ENCODE data around the gene SYTL3.
"Not testable (repeated sequence)": the region's sequence is repeated elsewhere in the genome, so short reads cannot be mapped to it uniquely, and the experiment has no call there.

SYTL3 gene

DNA sequence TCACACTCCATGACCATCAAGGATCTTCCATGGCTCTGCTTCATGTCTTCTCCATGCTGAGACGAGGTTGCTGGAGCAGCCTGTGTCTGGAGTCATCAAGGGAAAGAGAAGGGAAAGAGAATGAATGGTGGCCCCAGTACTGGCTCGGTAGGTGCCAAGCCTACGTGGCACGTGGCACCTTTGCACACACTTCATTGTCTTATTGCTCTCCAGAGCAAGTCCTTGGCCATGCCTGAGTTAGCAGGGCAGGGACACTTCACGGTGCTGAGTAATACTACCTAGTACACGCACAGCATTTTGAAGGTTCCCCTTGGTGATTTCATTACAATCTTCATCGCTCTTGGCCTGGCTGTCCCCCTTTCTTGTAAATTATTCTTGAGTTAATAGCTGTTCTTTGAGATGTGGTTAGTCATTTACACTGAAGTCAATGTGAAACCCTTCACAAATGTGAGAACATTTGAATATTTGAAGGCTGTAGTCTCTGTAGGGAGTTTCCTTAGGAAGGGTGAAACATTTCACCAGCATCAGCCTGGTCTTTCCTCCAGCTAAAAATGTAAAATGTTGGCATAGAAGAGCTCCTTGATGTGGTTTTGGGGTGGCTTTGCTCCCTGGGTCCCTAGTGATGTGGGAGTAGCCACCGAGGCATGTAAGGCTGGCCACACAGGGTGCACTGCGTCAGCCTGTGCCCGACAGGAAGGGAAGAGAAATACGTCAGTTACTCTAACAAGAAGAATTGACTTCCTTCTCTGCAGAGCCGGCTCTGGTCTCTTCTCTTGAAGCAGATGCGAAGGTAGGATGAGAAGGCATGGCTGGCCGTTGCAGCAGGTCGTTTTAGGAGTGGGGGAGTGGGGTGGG is at the start of gene SYTL3:
SYTL3 (plus strand) TSS at position 766 of the 855 bp plus-strand sequence. CDS start 13,215 bp downstream, outside the sequence.
- peak; percentile 74 to 91 for DNase-seq

GRCh38 chr6:158603261-158604047 is 46.4 kb upstream of the SYTL3 start:
- no peak for DNase-seq

DNA sequence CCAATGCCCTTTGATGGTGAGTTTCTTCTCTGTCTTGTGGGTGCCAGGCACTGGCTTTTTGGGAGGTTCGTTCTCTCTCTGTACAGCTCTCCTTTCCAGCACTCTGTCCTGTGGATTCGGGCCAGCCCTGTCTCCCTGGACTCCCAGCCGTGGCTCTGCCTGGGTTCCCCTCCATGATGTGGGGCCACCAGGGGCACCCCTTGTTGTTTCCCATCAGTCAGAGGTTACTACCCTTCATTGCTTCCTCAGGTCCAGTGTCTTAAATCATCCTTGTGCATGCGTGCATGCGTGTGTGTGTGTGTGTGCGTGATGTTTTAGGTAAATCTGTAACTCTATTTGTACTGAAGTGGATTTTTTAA is 45.8 kb upstream of the SYTL3 start:
- DNase-seq, result no peak

GRCh38 chr6:158605266-158605878 is 44.5 kb upstream of the SYTL3 start:
- peak; percentile 22 to 48 for DNase-seq

GRCh38 chr6:158606011-158606410 is 43.8 kb upstream of the SYTL3 start:
- not testable (repeated sequence) for DNase-seq

DNA sequence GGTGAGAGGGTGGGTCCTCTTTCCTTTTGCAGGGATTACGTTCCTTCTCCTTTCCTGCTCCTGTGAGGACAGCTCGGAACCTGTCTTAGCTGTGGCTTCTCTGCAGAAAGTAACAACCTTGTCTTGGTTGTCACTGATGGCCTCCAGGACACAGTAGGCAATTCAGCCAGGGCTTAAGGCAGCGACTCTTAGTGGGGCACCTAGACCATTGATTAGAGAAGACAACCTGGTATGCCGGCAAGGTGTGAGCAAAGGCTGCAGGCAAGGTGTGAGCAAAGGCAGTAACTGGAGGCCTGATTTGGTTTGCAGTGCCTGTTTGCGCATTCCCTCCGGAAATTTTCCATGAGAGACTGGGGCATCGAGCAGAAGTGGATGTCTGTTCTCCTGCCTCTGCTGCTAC is 42.9 kb upstream of the SYTL3 start:
- DNase-seq, result no peak

GRCh38 chr6:158607411-158608170 is 42.3 kb upstream of the SYTL3 start:
- no peak for DNase-seq

DNA sequence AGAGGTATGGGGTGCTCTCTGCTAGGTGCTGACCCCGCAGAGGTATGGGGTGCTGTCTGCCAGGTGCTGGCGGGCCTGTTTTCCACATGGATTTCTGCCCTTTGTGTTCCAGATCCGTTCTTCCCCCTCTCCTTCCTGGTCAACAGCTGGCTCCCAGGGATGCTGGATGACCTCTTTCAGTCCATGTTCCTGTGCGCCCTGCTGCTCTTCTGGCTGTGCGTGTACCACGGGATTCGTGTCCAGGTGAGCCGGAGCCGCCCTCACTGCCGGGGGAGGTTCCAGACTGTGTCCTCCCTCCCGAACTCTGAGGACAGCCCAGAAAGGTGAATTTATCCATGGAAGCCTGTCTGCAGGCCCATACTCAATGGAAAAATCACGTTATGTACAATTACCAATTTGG is 41.6 kb upstream of the SYTL3 start:
- no peak for DNase-seq

GRCh38 chr6:158609455-158610155 is 40.2 kb upstream of the SYTL3 start:
- no peak for DNase-seq

GRCh38 chr6:158610319-158610968 is 39.4 kb upstream of the SYTL3 start:
- no peak for DNase-seq

DNA sequence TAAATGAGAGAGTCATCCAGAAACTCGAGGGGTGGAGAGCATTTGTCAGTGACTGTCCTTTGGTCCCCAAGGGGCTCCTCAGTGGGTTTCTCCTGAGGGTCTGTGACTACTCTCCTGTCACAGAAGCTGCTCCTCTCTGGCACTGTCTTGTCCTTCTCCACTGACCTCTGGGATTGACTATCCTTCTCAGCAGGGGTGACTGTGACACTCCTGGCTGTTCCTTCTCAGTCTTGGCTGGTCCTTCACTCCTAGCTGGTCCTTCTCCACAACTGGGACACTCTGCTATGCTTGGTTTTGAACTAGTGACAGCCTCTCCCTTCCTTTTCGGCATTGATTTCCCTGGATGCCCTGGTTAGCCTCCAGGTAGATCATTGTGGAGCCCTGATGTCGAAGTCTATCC is 38.8 kb upstream of the SYTL3 start:
- DNase-seq, result no peak

GRCh38 chr6:158611541-158612370 is 38.1 kb upstream of the SYTL3 start:
- DNase-seq, result no peak

GRCh38 chr6:158614606-158615005 is 35.2 kb upstream of the SYTL3 start:
- not testable (repeated sequence) for DNase-seq

DNA sequence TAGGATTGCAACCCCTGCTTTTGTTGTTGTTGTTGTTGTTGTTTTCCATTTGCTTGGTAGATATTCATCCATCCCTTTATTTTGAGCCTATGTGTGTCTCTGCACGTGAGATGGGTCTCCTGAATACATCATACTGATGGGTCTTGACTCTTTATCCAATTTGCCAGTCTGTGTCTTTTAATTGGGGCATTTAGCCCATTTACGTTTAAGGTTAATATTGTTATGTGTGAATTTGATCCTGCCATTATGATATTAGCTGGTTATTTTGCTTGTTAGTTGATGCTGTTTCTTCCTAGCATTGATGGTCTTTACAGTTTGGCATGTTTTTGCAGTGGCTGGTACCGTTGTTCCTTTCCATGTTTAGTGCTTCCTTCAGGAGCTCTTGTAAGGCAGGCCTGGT is 31.6 kb upstream of the SYTL3 start:
- not testable (repeated sequence) for DNase-seq

DNA sequence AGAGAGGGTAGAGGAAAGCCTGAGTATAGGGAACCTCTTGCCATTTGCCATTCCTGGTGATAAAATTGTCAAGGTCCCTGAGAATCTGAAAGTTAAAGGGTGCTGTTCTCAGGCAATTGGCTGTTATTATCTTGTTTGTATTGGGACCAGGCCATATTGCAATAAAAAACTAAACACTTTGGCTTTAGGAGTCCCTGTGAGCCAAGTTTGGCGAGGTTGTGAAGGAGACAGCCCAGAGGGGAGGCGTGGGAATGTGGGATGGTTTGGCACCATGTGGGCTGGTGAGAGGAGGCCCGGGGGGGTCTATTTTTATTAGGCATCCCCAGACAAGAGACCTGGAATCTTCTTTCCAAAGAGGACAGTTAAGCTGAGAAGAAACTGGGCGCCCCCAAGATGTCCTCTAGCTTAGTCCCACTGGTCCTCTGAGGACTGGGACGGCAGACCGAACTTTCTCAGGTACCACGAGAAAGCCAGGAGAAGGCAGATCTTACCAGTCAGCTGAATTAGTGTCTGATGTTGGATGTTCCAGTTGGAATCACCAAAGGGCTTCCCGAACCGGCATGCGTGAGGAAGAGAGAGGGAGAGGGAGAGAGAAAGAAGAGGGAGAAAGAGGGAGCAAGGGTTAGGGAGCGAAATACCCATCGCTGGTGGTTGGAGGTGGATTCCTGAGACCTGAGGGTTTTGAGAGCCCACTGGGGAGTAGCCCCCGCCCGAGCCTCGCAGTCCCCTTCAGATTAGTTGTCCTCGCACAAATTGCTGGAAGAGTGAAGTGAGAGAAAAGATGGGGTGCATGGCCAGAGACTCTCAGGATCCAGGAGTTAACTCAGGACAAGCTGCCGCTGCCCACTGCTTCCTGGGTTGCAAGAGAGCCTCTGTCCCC is 29.7 kb upstream of the SYTL3 start:
- DNase-seq, result no peak

GRCh38 chr6:158620963-158621693 is 28.7 kb upstream of the SYTL3 start:
- DNase-seq, result no peak

DNA sequence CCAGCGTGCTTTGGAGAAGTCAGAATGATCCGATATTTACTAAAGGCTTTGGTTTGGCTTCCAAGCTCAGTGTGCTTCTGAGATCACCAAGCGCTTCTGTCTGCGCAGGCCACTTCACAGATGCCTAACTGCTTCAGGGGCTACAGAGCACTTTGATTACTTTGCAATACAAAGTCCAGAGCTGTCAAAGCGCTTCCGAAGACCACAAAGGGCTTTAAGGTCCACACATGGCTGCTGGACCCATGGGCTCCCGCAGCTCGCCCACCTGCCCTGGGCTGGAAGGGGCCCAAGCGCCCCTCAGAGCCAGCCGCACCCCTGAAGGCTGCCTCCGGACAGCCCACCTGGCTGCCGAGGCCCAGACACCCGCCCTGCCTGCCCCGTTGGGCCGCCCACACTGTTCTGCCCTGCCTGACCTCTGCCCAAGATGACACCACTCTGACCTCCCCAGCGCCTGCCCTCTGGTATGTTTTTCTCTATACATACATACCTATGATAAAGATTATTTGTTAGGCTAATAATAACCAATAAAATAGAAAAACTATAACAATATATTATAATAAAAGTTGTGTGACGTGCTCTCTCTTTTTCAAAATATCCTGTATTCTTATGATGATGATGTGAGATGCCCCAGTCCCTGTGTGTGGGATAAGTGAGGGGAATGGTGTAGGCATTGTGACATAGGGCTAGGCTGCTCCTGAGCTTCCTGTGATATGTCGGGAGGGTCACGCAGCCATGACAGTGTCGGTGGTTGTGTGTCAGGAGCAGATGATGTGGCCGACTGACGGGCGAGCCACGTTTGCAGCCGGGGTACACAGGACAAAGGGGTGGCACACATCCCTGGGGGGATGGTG is 27.9 kb upstream of the SYTL3 start:
- no peak for DNase-seq
